ENCODE data around the gene RNU7-1.
"Not testable (repeated sequence)": the region's sequence is repeated elsewhere in the genome, so short reads cannot be mapped to it uniquely, and the experiment has no call there.

RNU7-1 gene

GRCh38 chr12:6943722-6944380 lies at the start of gene RNU7-1, which contains the start of gene C12orf57:
RNU7-1 (plus strand) TSS chr12:6943816.
C12orf57 (plus strand) TSS chr12:6944022; CDS start chr12:6944122, 100 bp downstream.
- peak; percentile 64 for DNase-seq (ENCODE audit: low spot score)

- DNase-seq (ENCODE audit: low spot score) = no peak
Observed at GRCh38 chr12:6894321-6894720, 49.3 kb upstream of the RNU7-1 start.

GRCh38 chr12:6896846-6897435 lies 46.7 kb upstream of the RNU7-1 start:
- no peak for DNase-seq (ENCODE audit: low spot score)

GRCh38 chr12:6899427-6899826 lies 44.2 kb upstream of the RNU7-1 start:
- no peak for DNase-seq (ENCODE audit: low spot score)

GRCh38 chr12:6899837-6900519 lies 43.6 kb upstream of the RNU7-1 start:
- DNase-seq (ENCODE audit: low spot score) = no peak

GRCh38 chr12:6902448-6902847 lies 41.2 kb upstream of the RNU7-1 start:
- DNase-seq (ENCODE audit: low spot score) = no peak

- no peak for DNase-seq (ENCODE audit: low spot score)
Observed at GRCh38 chr12:6903722-6904121, 39.9 kb upstream of the RNU7-1 start.

GRCh38 chr12:6904280-6905276 lies 39.0 kb upstream of the RNU7-1 start, which contains the start of gene LRRC23:
LRRC23 (plus strand) TSS chr12:6904822; CDS start chr12:6905634, 812 bp downstream.
- DNase-seq (ENCODE audit: low spot score) = peak; percentile 94

- no peak for DNase-seq (ENCODE audit: low spot score)
Observed at GRCh38 chr12:6905414-6906040, 38.1 kb upstream of the RNU7-1 start.

- not testable (repeated sequence) for DNase-seq (ENCODE audit: low spot score)
Observed at GRCh38 chr12:6908141-6908540, 35.5 kb upstream of the RNU7-1 start.

- DNase-seq (ENCODE audit: low spot score) = no peak
Observed at GRCh38 chr12:6909421-6910145, 34.0 kb upstream of the RNU7-1 start.

GRCh38 chr12:6912164-6912935 lies 31.3 kb upstream of the RNU7-1 start:
- no peak for DNase-seq (ENCODE audit: low spot score)

GRCh38 chr12:6914246-6914946 lies 29.2 kb upstream of the RNU7-1 start, which contains the start of gene ENO2:
ENO2 (plus strand) TSS chr12:6914580; CDS start chr12:6915833, 1,253 bp downstream.
- DNase-seq (ENCODE audit: low spot score) = peak; percentile 82

GRCh38 chr12:6914947-6915788 lies 28.4 kb upstream of the RNU7-1 start:
- no peak for DNase-seq (ENCODE audit: low spot score)

- no peak for DNase-seq (ENCODE audit: low spot score)
Observed at GRCh38 chr12:6915789-6916285, 27.8 kb upstream of the RNU7-1 start.

- no peak for DNase-seq (ENCODE audit: low spot score)
Observed at GRCh38 chr12:6916426-6917200, 27.0 kb upstream of the RNU7-1 start.

Data from germinal center (tissue), 1 donor.